PC-3 (cell line): ENCODE measurements around the gene RPL36. TPM values are rescaled to one million over a fixed set of nuclear protein-coding genes. Genes with fewer than 3 reads are reported as not detected.

Experiments used
- ATAC-seq: fragments of 200-7000 bp; cut with Tn5 transposase; 2 replicates; pipeline ENCODE4 v1.9.1; 2020; ENCODE audit warnings: mild to moderate bottlenecking, moderate library complexity
- BruUV-seq: library from RNA; stranded (reverse); fragments of 400-500 nt; replicated peaks from 2 replicates; lab custom pipeline; 2021; lab: Mats Ljungman, UMichigan
- CTCF ChIA-PET: fragments of 300-600 bp; sonication (Branson Sonifier 250); formaldehyde crosslinking; loops from one replicate; lab custom pipeline; 2022; ENCODE audit warnings: antibody characterized with exemption; lab: Charles Lee
- POLR2A ChIA-PET: fragments of 300-600 bp; sonication (Branson Sonifier 250); formaldehyde crosslinking; loops from one replicate; lab custom pipeline; 2022; ENCODE audit warnings: antibody characterized with exemption; ENCODE audit not compliant: unreplicated experiment; lab: Charles Lee
- DNase-seq: peaks from one replicate; pipeline ENCODE4 v3.0.0-alpha.2; 2015
- H2AFZ ChIP-seq: fragments of 300-600 bp; sonication (generic); 2 replicates; pipeline ENCODE4 v1.6.0; 2016; ENCODE audit warnings: antibody characterized with exemption, low read length
- H3F3A ChIP-seq: fragments of 300-600 bp; sonication (generic); one replicate; pipeline ENCODE4 v1.6.0; 2017; ENCODE audit warnings: antibody characterized with exemption, low read length, control low read depth, mild to moderate bottlenecking; ENCODE audit not compliant: unreplicated experiment
- H3K27ac ChIP-seq: fragments of 300-600 bp; sonication (generic); 2 replicates; pipeline ENCODE4 v1.5.1; 2016; ENCODE audit warnings: mild to moderate bottlenecking, low read length
- H3K27me3 ChIP-seq: fragments of 300-600 bp; sonication (generic); 2 replicates; pipeline ENCODE4 v1.6.1; 2016; ENCODE audit warnings: low read length, mixed read lengths
- H3K36me3 ChIP-seq: fragments of 300-600 bp; sonication (generic); 2 replicates; pipeline ENCODE4 v1.6.1; 2016; ENCODE audit warnings: low read depth, mixed run types, low read length, mixed read lengths
- H3K4me1 ChIP-seq: fragments of 300-600 bp; sonication (generic); 2 replicates; pipeline ENCODE4 v1.5.1; 2016; ENCODE audit warnings: low read length; ENCODE audit not compliant: insufficient read depth
- H3K4me2 ChIP-seq: fragments of 300-600 bp; sonication (generic); 2 replicates; pipeline ENCODE4 v1.6.0; 2016; ENCODE audit warnings: low read length
- H3K4me3 ChIP-seq: fragments of 300-600 bp; sonication (generic); 2 replicates; pipeline ENCODE4 v1.5.1; 2016; ENCODE audit warnings: mild to moderate bottlenecking, low read length, mixed read lengths
- H3K79me2 ChIP-seq: fragments of 300-600 bp; sonication (generic); 2 replicates; pipeline ENCODE4 v1.6.1; 2017; ENCODE audit warnings: low read length, mixed read lengths
- H3K9ac ChIP-seq: fragments of 300-600 bp; sonication (generic); 2 replicates; pipeline ENCODE4 v1.6.0; 2016; ENCODE audit warnings: mild to moderate bottlenecking, low read length
- H3K9me2 ChIP-seq: fragments of 300-600 bp; sonication (generic); replicated peaks from 2 replicates; pipeline ENCODE4 v1.6.1; 2016; ENCODE audit warnings: mixed run types, low read length, mixed read lengths
- H3K9me3 ChIP-seq: fragments of 300-600 bp; sonication (generic); 2 replicates; pipeline ENCODE4 v1.6.1; 2016; ENCODE audit warnings: low read length, mixed read lengths
- H4K20me1 ChIP-seq: fragments of 300-600 bp; sonication (generic); 2 replicates; pipeline ENCODE4 v1.6.1; 2016; ENCODE audit warnings: low read length, mixed read lengths
- CTCF ChIP-seq: fragments of 300-600 bp; sonication (generic); conservative IDR thresholded peaks from 2 replicates; pipeline ENCODE4 v1.5.1; 2017; ENCODE audit warnings: antibody characterized with exemption, low read depth, mild to moderate bottlenecking, low read length
- EZH2 ChIP-seq: fragments of 300-600 bp; sonication (generic); IDR thresholded peaks from one replicate; pipeline ENCODE4 v1.6.1; 2017; ENCODE audit warnings: antibody characterized with exemption, mild to moderate bottlenecking, low read length; ENCODE audit not compliant: unreplicated experiment
- EZH2phosphoT487 ChIP-seq: fragments of 300-600 bp; sonication (generic); IDR thresholded peaks from 2 replicates; pipeline ENCODE4 v1.6.1; 2018; ENCODE audit warnings: mild to moderate bottlenecking, antibody characterized with exemption, low read length, borderline replicate concordance
- intact Hi-C: fragments of 100-400 bp; cut with micrococcal nuclease; formaldehyde crosslinking; loops from 2 replicates; pipeline ENCODE4 v1.9.0; 2023
- total RNA-seq: library from RNA; depleted of rRNA; stranded (reverse); fragments of >200 nt; gene quantifications from 2 replicates; pipeline ENCODE4 v1.2.3, GENCODE V29; 2014

RPL36 gene
- total RNA-seq, 1 experiment from 2014 or later: 2,470 TPM

GRCh38 chr19:5706876-5707573 lies 16.9 kb downstream of the RPL36 start:
- CTCF ChIA-PET: no interaction called here

DNA sequence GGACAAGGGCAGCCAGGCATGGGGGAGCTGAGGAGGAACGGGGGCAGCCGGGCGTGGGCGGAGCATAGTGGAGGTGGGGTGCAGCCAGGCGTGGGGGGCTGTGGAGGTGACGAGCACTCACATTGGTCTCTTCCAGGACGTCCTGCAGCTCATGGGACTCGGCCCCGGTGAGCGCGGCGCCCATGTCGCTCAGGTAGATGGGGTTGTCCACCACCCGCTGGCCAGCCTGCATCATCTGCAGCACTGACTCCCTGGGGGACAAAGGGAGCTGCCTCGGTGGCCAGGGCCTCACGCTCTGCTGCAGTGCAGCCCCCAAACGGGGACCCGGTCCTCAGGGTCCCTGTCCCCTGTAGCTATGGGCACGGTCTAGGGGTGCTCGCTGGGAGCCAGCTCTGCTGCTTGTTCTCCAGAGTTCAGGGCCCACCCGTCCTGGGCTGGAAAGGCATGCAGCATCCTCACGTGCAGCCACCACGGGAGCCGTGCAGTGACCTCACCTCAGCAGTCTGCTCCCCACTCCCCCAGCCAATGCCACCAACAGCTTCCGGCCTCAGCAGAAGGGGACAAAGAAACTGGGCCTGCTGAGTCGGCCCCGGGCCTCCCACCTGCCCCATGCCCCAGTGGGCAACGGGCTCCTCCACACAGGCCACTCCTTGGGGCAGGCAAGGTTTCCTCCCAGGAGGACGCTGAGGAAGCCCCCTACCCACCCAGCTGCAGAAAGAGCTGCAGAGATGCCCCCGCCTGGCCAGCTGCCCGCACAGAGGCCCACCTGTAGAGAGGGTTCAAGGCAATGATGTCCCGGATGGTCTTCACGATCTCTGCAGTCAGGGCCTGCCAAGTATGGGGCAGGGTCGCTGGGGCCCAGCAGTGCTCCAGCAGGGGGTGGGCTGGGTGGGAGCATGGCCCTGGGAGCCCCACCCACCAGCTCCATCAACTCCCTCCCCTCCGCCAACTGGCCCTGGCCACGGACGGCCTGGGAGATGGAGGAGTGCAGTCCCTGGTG lies 17.8 kb downstream of the RPL36 start:
- H3K27ac ChIP-seq: no peak overlapping the region
- no peaks in the 10 kb centered on the region for H4K20me1 ChIP-seq
- H3K36me3 ChIP-seq: peaks cover 70% of the 10 kb centered on the region
- ChIA-PET CTCF (no interaction called here), POLR2A (no interaction called here)
- H3K27me3 ChIP-seq: no peaks in the 10 kb centered on the region
- no peak overlapping the region for H3K4me3 ChIP-seq
- H3K9me2 ChIP-seq: no peaks in the 10 kb centered on the region
- H3F3A ChIP-seq: no peaks in the 10 kb centered on the region
- BruUV-seq: no TSS peak
- H3K79me2 ChIP-seq: no peaks in the 10 kb centered on the region
- H3K4me2 ChIP-seq: no peak overlapping the region
- H3K9me3 ChIP-seq: no peaks in the 10 kb centered on the region
- no peak for TF ChIP-seq CTCF
- TF ChIP-seq EZH2phosphoT487: no peak
- no peak for TF ChIP-seq EZH2
- 0 out of 2 replicates have a peak, but pooled peaks cover 6% of the 10 kb centered on the region for H3K4me1 ChIP-seq
- DNase-seq (no peak), ATAC-seq (no peak)
- H2AFZ ChIP-seq: no peak overlapping the region
- H3K9ac ChIP-seq: no peak overlapping the region
- intact Hi-C loops: no loop called here

More at GRCh38 chr19:5706876-5707573, 16.9 kb downstream of the RPL36 start:
- H2AFZ ChIP-seq: no peak overlapping the region
- intact Hi-C loops: no loop called here
- H3K9ac ChIP-seq: no peak overlapping the region
- H4K20me1 ChIP-seq: no peaks in the 10 kb centered on the region
- no peak overlapping the region for H3K27ac ChIP-seq
- peaks cover 63% of the 10 kb centered on the region for H3K36me3 ChIP-seq
- H3F3A ChIP-seq: no peaks in the 10 kb centered on the region
- H3K4me3 ChIP-seq: no peak overlapping the region
- ATAC-seq: no peak
- H3K4me2 ChIP-seq: no peak overlapping the region
- TF ChIP-seq EZH2phosphoT487 (no peak), EZH2 (no peak), CTCF (no peak)
- POLR2A ChIA-PET: no interaction called here
- H3K9me3 ChIP-seq: no peaks in the 10 kb centered on the region
- no peaks in the 10 kb centered on the region for H3K79me2 ChIP-seq
- BruUV-seq: no TSS peak
- DNase-seq: no peak
- H3K4me1 ChIP-seq: 0 out of 2 replicates have a peak, but pooled peaks cover 6% of the 10 kb centered on the region
- H3K9me2 ChIP-seq: no peaks in the 10 kb centered on the region
- no peaks in the 10 kb centered on the region for H3K27me3 ChIP-seq
